Sigmoid colon (tissue), 3 donors: Measurements from ENCODE around the gene GABARAP.

ENCODE experiments used
- POLR2A ChIP-seq, 2 donors: fragments of 450-650 bp; IDR thresholded peaks; one replicate each; pipeline ENCODE4 v1.6.1; 2016; ENCODE audit warnings: antibody characterized with exemption in 2 of 2, mild to moderate bottlenecking in 2 of 2, moderate library complexity in 2 of 2
- TF ChIP-seq, protein P1 (sequence below), 4 experiments: fragments of 450-650 bp in 3 of 4; fragments of 200-600 bp in 1 of 4; IDR thresholded peaks; one replicate each; pipeline ENCODE4 v1.5.1; 2016 to 2019; ENCODE audit warnings: antibody characterized with exemption in 4 of 4, mild to moderate bottlenecking in 3 of 4, moderate library complexity in 2 of 4

GRCh38 chr17:7283471-7284216, 41.4 kb upstream of the GABARAP start:
- TF ChIP-seq, protein P1, sequence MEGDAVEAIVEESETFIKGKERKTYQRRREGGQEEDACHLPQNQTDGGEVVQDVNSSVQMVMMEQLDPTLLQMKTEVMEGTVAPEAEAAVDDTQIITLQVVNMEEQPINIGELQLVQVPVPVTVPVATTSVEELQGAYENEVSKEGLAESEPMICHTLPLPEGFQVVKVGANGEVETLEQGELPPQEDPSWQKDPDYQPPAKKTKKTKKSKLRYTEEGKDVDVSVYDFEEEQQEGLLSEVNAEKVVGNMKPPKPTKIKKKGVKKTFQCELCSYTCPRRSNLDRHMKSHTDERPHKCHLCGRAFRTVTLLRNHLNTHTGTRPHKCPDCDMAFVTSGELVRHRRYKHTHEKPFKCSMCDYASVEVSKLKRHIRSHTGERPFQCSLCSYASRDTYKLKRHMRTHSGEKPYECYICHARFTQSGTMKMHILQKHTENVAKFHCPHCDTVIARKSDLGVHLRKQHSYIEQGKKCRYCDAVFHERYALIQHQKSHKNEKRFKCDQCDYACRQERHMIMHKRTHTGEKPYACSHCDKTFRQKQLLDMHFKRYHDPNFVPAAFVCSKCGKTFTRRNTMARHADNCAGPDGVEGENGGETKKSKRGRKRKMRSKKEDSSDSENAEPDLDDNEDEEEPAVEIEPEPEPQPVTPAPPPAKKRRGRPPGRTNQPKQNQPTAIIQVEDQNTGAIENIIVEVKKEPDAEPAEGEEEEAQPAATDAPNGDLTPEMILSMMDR (IDR thresholded peaks at IDR 0.05) = peak in 1 of 4 experiments; percentile 0
- no peak for TF ChIP-seq POLR2A (IDR thresholded peaks at IDR 0.05)
